Stimulated activated CD8-positive, alpha-beta memory T cell treated with anti-CD3 and anti-CD28 coated beads, Interleukin-15, amount 100 ng/mL, for 48 hours (primary cell): ENCODE results near the gene DCAF17.
A peak's percentile ranks its signal among the peaks of the same experiment; 100 is the strongest.

ENCODE experiments used
- DNase-seq, 2 donors: peaks; one replicate each; pipeline ENCODE4 v3.0.0-alpha.2; 2020; ENCODE audit warnings: low read depth in 2 of 2

Gene DCAF17

GRCh38 chr2:171434013-171434989, at the start of gene DCAF17:
DCAF17 (plus strand) TSS chr2:171434226; CDS start chr2:171434578, 352 bp downstream.
- DNase-seq, result peak; percentile 96 to 97

GRCh38 chr2:171386627-171387026, 47.4 kb upstream of the DCAF17 start:
- no peak for DNase-seq

- DNase-seq, result no peak
Observed at GRCh38 chr2:171387052-171387451, 47.0 kb upstream of the DCAF17 start.

- DNase-seq, result no peak
Observed at GRCh38 chr2:171389325-171389724, 44.7 kb upstream of the DCAF17 start.

- DNase-seq, result no peak
Observed at GRCh38 chr2:171389780-171390179, 44.2 kb upstream of the DCAF17 start.

- peak in 1 of 2 donors; percentile 19 for DNase-seq
Observed at GRCh38 chr2:171390941-171391516, 43.0 kb upstream of the DCAF17 start.

GRCh38 chr2:171391532-171391931, 42.5 kb upstream of the DCAF17 start:
- DNase-seq, result no peak

GRCh38 chr2:171393487-171393886, 40.5 kb upstream of the DCAF17 start:
- no peak for DNase-seq

GRCh38 chr2:171394164-171394740, 39.8 kb upstream of the DCAF17 start:
- no peak for DNase-seq

- no peak for DNase-seq
Observed at GRCh38 chr2:171399292-171399691, 34.7 kb upstream of the DCAF17 start.

GRCh38 chr2:171400395-171400794, 33.6 kb upstream of the DCAF17 start:
- no peak for DNase-seq

- no peak for DNase-seq
Observed at GRCh38 chr2:171401947-171402346, 32.1 kb upstream of the DCAF17 start.

GRCh38 chr2:171402906-171403580, 31.0 kb upstream of the DCAF17 start:
- DNase-seq, result no peak

- no peak for DNase-seq
Observed at GRCh38 chr2:171404261-171404660, 29.8 kb upstream of the DCAF17 start.

GRCh38 chr2:171404719-171405118, 29.3 kb upstream of the DCAF17 start:
- no peak for DNase-seq

GRCh38 chr2:171405546-171405945, 28.5 kb upstream of the DCAF17 start:
- DNase-seq, result no peak

GRCh38 chr2:171406044-171406443, 28.0 kb upstream of the DCAF17 start:
- DNase-seq, result no peak

GRCh38 chr2:171407030-171407675, 26.9 kb upstream of the DCAF17 start:
- DNase-seq, result no peak

GRCh38 chr2:171407676-171408044, 26.4 kb upstream of the DCAF17 start:
- DNase-seq, result no peak

GRCh38 chr2:171409436-171409971, 24.5 kb upstream of the DCAF17 start:
- DNase-seq, result no peak

- no peak for DNase-seq
Observed at GRCh38 chr2:171410101-171410500, 23.9 kb upstream of the DCAF17 start.
